DMS114 treated with DMSO at 0.1 percent for 48 hours (cell line): ENCODE measurements around the gene SLC35F1.
A peak's percentile ranks its signal among the peaks of the same experiment; 100 is the strongest.

Source experiments
- DNase-seq: peaks from one replicate; lab custom pipeline; 2025; ENCODE audit not compliant: unreplicated experiment; lab: John Stamatoyannopoulos, UW

The SLC35F1 gene

GRCh38 chr6:118252474-118252873 lies 345.4 kb downstream of the SLC35F1 start:
- no peak for DNase-seq

GRCh38 chr6:118253741-118254140 lies 346.7 kb downstream of the SLC35F1 start:
- no peak for DNase-seq

- no peak for DNase-seq
These were observed 353.8 kb downstream of the SLC35F1 start for GRCh38 chr6:118260833-118261232.

GRCh38 chr6:118263921-118264486 lies 356.9 kb downstream of the SLC35F1 start:
- peak; percentile 51 for DNase-seq

GRCh38 chr6:118269659-118270058 lies 362.6 kb downstream of the SLC35F1 start:
- no peak for DNase-seq

GRCh38 chr6:118277631-118278030 lies 370.6 kb downstream of the SLC35F1 start:
- no peak for DNase-seq

- DNase-seq: no peak
These were observed 373.1 kb downstream of the SLC35F1 start for GRCh38 chr6:118280210-118280609.

GRCh38 chr6:118281291-118281690 lies 374.2 kb downstream of the SLC35F1 start:
- DNase-seq: no peak

- peak; percentile 69 for DNase-seq
These were observed 376.7 kb downstream of the SLC35F1 start for GRCh38 chr6:118283766-118284165.

- DNase-seq: peak; percentile 8
These were observed 377.8 kb downstream of the SLC35F1 start for GRCh38 chr6:118284736-118285360.

GRCh38 chr6:118285791-118286190 lies 378.7 kb downstream of the SLC35F1 start:
- no peak for DNase-seq

- DNase-seq: no peak
These were observed 381.5 kb downstream of the SLC35F1 start for GRCh38 chr6:118288355-118289124.

- DNase-seq: no peak
These were observed 385.5 kb downstream of the SLC35F1 start for GRCh38 chr6:118292558-118292957.

GRCh38 chr6:118294906-118295305 lies 387.8 kb downstream of the SLC35F1 start:
- no peak for DNase-seq

GRCh38 chr6:118295336-118295735 lies 388.3 kb downstream of the SLC35F1 start:
- DNase-seq: no peak

GRCh38 chr6:118296129-118296901 lies 389.3 kb downstream of the SLC35F1 start:
- DNase-seq: no peak

- no peak for DNase-seq
These were observed 390.8 kb downstream of the SLC35F1 start for GRCh38 chr6:118297821-118298220.

GRCh38 chr6:118298476-118299427 lies 391.7 kb downstream of the SLC35F1 start:
- DNase-seq: no peak

- no peak for DNase-seq
These were observed 392.4 kb downstream of the SLC35F1 start for GRCh38 chr6:118299457-118299856.

- no peak for DNase-seq
These were observed 397.3 kb downstream of the SLC35F1 start for GRCh38 chr6:118304321-118304720.
